ENCODE data around the gene RTN4IP1. TPM values are rescaled to one million over a fixed set of nuclear protein-coding genes. Genes with fewer than 3 reads are reported as not detected.
A peak's percentile ranks its signal among the peaks of the same experiment; 100 is the strongest.

RTN4IP1 gene
- total RNA-seq = 10 to 100 TPM in 3 of 4 donors, 1 to 10 TPM in 1; 9.1 to 19.1 (median 13.1) TPM

GRCh38 chr6:106629103-106629858, at the start of gene RTN4IP1, which contains the start of gene QRSL1:
Gene RTN4IP1 (minus strand): TSS chr6:106629498. CDS start chr6:106629021, 477 bp downstream.
Gene QRSL1 (plus strand): TSS chr6:106629578. CDS start chr6:106629682, 104 bp downstream.
- peak; percentile 89 for DNase-seq
- in situ Hi-C loops (cut with MboI; ENCODE audit: low pct_ligation_motif_present in 1 of 4, low pct_unique_long_range_greater_than_20kb in 1 of 4, low sequenced_read_pairs in 3 of 4) (no loop called here), intact Hi-C loops (cut with DNase I; ENCODE audit: low total_unique reads) (no loop called here)
- 1 to 3% methylated on average over 10 to 46 of the region's 46 CpGs for WGBS, 2 donors (ENCODE audit: low coverage in 1 of 2)
- peak within 1 kb of the TSS; percentile 76 to 87 (median 81) for H3K27ac ChIP-seq
- peak within 1 kb of the TSS; percentile 41 to 74 (median 56) for H3K4me3 ChIP-seq
- TF ChIP-seq EP300 (IDR thresholded peaks at IDR 0.05; ENCODE audit: low read depth) = no peak
- no peak for TF ChIP-seq CTCF (IDR thresholded peaks at IDR 0.05)
- peak; percentile 66 to 84 (median 72) for TF ChIP-seq POLR2AphosphoS5 (IDR thresholded peaks at IDR 0.05)
- peak; percentile 70 for TF ChIP-seq POLR2A (IDR thresholded peaks at IDR 0.05)
- H3K4me1 ChIP-seq = peaks cover 8 to 21% (median 14%) of the 10 kb centered on the region in 4 donors
- no peaks in the 10 kb centered on the region for H3K36me3 ChIP-seq
- no peaks in the 10 kb centered on the region for H3K9me3 ChIP-seq
- H3K27me3 ChIP-seq = no peaks in the 10 kb centered on the region

GRCh38 chr6:106677282-106677681, 48.0 kb upstream of the RTN4IP1 start:
- H3K27me3 ChIP-seq = no peaks in the 10 kb centered on the region

GRCh38 chr6:106674541-106675229, 45.4 kb upstream of the RTN4IP1 start:
- intact Hi-C loops (cut with DNase I; ENCODE audit: low total_unique reads) = no loop called here
- no peak for DNase-seq

More at GRCh38 chr6:106677282-106677681, 48.0 kb upstream of the RTN4IP1 start:
- intact Hi-C loops (cut with DNase I; ENCODE audit: low total_unique reads) = no loop called here
- no peaks in the 10 kb centered on the region for H3K9me3 ChIP-seq
- peaks cover 0 to 9% (median 2%) of the 10 kb centered on the region in 4 donors for H3K4me1 ChIP-seq
- peak; percentile 27 for DNase-seq
- H3K4me3 ChIP-seq = no peak overlapping the region
- H3K36me3 ChIP-seq = no peaks in the 10 kb centered on the region
- no peak overlapping the region for H3K27ac ChIP-seq
- 51 to 57% methylated on average over 1 to 3 of the region's 3 CpGs for WGBS, 2 donors (ENCODE audit: low coverage in 1 of 2)
- TF ChIP-seq EP300 (IDR thresholded peaks at IDR 0.05; ENCODE audit: low read depth) (no peak), POLR2A (IDR thresholded peaks at IDR 0.05) (no peak), CTCF (IDR thresholded peaks at IDR 0.05) (no peak), POLR2AphosphoS5 (IDR thresholded peaks at IDR 0.05) (no peak)
- in situ Hi-C loops (cut with MboI; ENCODE audit: low pct_ligation_motif_present in 1 of 4, low pct_unique_long_range_greater_than_20kb in 1 of 4, low sequenced_read_pairs in 3 of 4) = no loop called here

More at GRCh38 chr6:106674541-106675229, 45.4 kb upstream of the RTN4IP1 start:
- Histone ChIP-seq H3K4me1 (peaks cover 0 to 9% (median 2%) of the 10 kb centered on the region in 4 donors), H3K27me3 (no peaks in the 10 kb centered on the region), H3K27ac (no peak overlapping the region), H3K4me3 (no peak overlapping the region), H3K9me3 (no peaks in the 10 kb centered on the region), H3K36me3 (no peaks in the 10 kb centered on the region)
- TF ChIP-seq CTCF (IDR thresholded peaks at IDR 0.05) (no peak), POLR2A (IDR thresholded peaks at IDR 0.05) (no peak), POLR2AphosphoS5 (IDR thresholded peaks at IDR 0.05) (no peak), EP300 (IDR thresholded peaks at IDR 0.05; ENCODE audit: low read depth) (no peak)
- in situ Hi-C loops (cut with MboI; ENCODE audit: low pct_ligation_motif_present in 1 of 4, low pct_unique_long_range_greater_than_20kb in 1 of 4, low sequenced_read_pairs in 3 of 4) = no loop called here

Data from transverse colon (tissue), 4 donors.